ENCODE results near the gene CRYBG3. TPM values are rescaled to one million over a fixed set of nuclear protein-coding genes. Genes with fewer than 3 reads are reported as not detected.

CRYBG3 gene
- total RNA-seq, 1 donor from 2014 or later: 13.4 TPM

DNA sequence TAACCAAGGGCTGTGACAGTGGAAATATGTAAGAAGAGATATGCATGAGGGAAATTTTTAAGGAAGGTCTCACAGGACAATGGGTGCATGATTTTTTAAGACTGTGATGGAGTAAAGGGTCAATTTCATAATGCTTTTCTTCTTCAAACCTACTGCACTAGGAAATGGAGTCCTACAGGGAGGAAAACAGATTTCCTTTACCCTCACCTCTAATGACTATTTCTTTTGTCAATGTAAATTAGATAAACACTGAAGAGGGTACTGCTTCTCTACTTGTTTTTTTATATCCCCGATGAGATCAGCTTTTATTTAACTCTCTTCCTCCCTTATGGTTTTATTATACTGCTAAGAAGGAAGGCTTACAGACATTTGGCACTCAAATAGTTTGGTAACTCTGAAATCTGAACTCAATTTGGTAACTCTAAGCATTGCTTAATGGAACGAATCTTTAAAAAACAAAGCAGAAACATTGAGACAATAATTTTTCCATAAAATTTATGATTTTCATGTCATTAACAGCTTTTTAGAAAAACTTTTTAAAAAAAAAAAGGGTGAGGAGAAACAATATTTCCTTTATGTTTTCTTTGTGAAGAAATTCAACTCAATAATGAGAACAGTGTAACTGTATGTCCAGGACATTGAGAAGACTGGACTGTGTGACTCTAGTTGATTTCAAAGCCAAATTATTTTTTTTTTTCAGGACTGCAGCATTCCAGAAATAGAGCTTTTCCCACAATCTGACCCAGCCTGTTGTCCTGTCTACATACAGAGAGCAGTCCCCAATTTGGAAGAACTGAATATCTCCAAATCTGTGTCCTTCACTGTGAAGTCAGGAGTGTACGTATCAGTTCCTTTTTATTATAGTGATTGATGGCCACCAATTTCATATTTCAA lies 64.4 kb downstream of the CRYBG3 start:
- H3K4me3 ChIP-seq (ENCODE audit: low read depth, low read length): no peak overlapping the region
- H3K27me3 ChIP-seq (ENCODE audit: control insufficient read depth, insufficient read depth, low read length): no peaks in the 10 kb centered on the region
- FAIRE-seq: no peak
- TF ChIP-seq, protein P1, sequence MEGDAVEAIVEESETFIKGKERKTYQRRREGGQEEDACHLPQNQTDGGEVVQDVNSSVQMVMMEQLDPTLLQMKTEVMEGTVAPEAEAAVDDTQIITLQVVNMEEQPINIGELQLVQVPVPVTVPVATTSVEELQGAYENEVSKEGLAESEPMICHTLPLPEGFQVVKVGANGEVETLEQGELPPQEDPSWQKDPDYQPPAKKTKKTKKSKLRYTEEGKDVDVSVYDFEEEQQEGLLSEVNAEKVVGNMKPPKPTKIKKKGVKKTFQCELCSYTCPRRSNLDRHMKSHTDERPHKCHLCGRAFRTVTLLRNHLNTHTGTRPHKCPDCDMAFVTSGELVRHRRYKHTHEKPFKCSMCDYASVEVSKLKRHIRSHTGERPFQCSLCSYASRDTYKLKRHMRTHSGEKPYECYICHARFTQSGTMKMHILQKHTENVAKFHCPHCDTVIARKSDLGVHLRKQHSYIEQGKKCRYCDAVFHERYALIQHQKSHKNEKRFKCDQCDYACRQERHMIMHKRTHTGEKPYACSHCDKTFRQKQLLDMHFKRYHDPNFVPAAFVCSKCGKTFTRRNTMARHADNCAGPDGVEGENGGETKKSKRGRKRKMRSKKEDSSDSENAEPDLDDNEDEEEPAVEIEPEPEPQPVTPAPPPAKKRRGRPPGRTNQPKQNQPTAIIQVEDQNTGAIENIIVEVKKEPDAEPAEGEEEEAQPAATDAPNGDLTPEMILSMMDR (IDR thresholded peaks at IDR 0.05; ENCODE audit: insufficient read depth, low read length, severe bottlenecking): no peak
- DNase-seq (ENCODE audit: low read depth): no peak
- H3K36me3 ChIP-seq (ENCODE audit: control insufficient read depth, insufficient read depth, low read length): no peaks in the 10 kb centered on the region

DNA sequence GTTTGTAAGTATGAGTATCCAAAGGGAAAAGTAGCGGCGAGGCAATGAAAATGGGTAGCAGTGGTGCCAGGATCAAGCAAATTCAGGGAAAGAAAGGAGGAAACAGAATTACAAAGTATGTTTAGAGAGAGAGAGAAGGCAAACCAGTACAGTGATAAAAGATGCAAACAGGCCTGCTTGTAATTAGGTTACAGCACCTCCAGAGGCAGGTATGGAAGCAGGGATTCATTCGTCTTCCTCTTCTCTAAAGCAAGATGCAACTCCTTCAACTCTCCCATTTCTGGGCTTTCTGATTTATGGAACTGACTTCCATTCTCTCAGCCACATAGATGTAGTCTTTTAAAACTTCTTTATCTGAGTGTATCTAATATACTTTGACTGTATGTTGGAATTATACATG lies 68.0 kb downstream of the CRYBG3 start:
- peaks cover 1% of the 10 kb centered on the region for H3K36me3 ChIP-seq (ENCODE audit: control insufficient read depth, insufficient read depth, low read length)
- no peak for DNase-seq (ENCODE audit: low read depth)
- FAIRE-seq: no peak
- H3K27me3 ChIP-seq (ENCODE audit: control insufficient read depth, insufficient read depth, low read length): no peaks in the 10 kb centered on the region
- H3K4me3 ChIP-seq (ENCODE audit: low read depth, low read length): no peak overlapping the region
- TF ChIP-seq, protein P1 (IDR thresholded peaks at IDR 0.05; ENCODE audit: insufficient read depth, low read length, severe bottlenecking): no peak

DNA sequence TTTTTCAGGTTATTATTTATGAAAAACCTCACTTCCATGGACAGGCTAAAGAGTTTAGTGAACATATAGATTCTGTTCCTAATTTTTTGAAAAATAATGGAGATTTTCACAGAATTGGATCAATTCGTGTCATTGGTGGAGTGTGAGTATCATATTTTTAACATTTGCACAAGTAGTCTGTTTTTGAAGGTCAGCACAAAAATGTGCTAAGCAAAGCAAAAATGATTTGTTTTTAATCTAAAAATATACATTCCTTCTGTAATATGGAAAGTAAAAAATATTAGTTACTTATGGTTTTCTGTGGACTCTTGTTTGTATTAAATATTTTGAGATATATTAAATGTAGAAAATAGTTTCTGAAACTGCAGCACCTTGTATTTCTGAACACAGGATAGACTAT lies 71.0 kb downstream of the CRYBG3 start:
- TF ChIP-seq, protein P1 (IDR thresholded peaks at IDR 0.05; ENCODE audit: insufficient read depth, low read length, severe bottlenecking): no peak
- no peaks in the 10 kb centered on the region for H3K27me3 ChIP-seq (ENCODE audit: control insufficient read depth, insufficient read depth, low read length)
- FAIRE-seq: no peak
- H3K36me3 ChIP-seq (ENCODE audit: control insufficient read depth, insufficient read depth, low read length): peaks cover 1% of the 10 kb centered on the region
- no peak overlapping the region for H3K4me3 ChIP-seq (ENCODE audit: low read depth, low read length)
- no peak for DNase-seq (ENCODE audit: low read depth)

DNA sequence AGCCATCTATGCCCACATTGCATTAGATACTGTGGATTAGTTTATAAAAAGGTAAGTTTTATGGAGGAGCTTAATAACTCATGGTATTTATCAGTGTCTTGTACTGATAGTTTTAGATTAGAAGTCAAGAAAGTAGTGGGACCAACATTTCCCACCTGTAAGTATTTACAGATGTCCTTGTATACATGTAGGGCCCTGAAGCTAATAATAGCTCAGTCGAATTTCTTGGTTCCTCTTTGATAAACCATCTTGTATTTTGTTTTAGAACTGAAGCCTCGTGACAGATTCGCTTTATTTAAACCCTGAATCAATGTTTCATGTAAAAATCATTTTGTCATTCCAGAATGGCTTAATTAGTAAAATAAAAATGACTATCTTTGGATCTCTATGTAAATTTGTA lies 73.4 kb downstream of the CRYBG3 start:
- Histone ChIP-seq H3K27me3 (ENCODE audit: control insufficient read depth, insufficient read depth, low read length) (no peaks in the 10 kb centered on the region), H3K36me3 (ENCODE audit: control insufficient read depth, insufficient read depth, low read length) (peaks cover 1% of the 10 kb centered on the region), H3K4me3 (ENCODE audit: low read depth, low read length) (no peak overlapping the region)
- DNase-seq (ENCODE audit: low read depth) (no peak), FAIRE-seq (no peak)
- TF ChIP-seq, protein P1 (IDR thresholded peaks at IDR 0.05; ENCODE audit: insufficient read depth, low read length, severe bottlenecking): no peak

DNA sequence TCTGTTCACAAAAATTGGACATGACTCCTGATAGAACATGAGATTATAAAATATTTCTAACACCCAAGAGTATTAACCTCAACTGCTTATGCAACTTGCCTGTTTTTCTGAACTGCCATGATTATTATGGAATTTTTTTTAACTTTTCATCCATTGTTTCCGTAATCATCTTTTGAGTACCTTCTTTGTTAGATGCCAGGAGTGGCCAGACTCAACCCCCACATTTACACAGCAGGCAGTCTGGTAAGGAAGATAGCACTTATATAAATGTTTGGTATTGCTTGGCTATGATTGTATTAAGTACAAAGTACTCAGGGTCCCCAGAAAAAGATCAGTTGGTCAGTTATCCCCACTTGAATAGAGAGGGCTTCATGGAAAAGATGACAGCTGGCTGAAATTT lies 74.3 kb downstream of the CRYBG3 start:
- Histone ChIP-seq H3K36me3 (ENCODE audit: control insufficient read depth, insufficient read depth, low read length) (peaks cover 1% of the 10 kb centered on the region), H3K27me3 (ENCODE audit: control insufficient read depth, insufficient read depth, low read length) (no peaks in the 10 kb centered on the region), H3K4me3 (ENCODE audit: low read depth, low read length) (no peak overlapping the region)
- TF ChIP-seq, protein P1 (IDR thresholded peaks at IDR 0.05; ENCODE audit: insufficient read depth, low read length, severe bottlenecking): no peak
- DNase-seq (ENCODE audit: low read depth) (no peak), FAIRE-seq (no peak)

Data from bronchial epithelial cell (primary cell).